ENCODE data around the gene SLC66A1.

SLC66A1 gene

DNA sequence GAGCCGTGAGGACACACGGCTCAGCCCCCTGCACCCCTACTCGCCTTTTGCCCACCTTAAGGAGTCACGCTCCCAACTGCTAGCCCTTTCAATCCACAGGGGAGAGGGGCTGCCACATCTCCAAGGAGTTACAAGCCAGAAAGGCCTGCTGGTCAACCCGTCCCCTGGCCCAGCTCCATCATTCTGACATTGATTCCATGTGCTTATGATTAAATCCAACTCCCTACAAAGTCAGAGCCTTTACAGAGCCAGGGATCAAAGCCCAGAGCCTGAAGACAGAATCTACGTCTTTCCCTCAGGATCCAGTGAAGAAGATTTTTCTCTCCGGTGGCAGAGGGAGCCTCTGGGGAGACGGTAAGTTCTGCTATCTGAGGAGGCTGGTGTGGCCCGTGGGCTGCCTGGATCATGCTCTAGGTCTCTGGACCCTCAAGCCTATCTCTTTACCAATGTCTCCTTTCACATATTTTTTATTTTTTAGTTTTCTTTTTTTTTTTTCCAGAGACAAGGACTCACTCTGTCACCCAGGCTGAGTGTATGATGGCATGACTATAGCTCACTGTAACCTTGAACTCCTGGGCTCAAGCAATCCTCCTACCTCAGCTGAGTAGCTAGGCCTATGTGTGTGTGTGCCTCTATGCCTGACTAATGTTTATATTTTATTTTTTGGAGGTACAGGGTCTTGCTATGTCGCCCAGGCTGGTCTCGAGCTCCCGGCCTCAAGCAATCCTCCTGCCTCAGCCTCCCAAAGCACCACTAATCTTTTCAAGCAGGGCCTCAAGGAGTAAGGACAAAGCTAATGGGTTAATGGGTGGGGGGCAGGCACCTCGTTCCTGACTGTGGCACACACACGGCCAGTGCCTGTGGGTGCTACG is 61.3 kb downstream of the SLC66A1 start:
- H4K8ac ChIP-seq (ENCODE audit: low read length) = no peak overlapping the region
- H3K9me3 ChIP-seq (ENCODE audit: control insufficient read depth, low read length) = peaks cover 13% of the 10 kb centered on the region
- no peak overlapping the region for H2AFZ ChIP-seq (ENCODE audit: low read depth, low read length)
- H3K79me1 ChIP-seq (replicated peaks; ENCODE audit: low read length, poor library complexity, severe bottlenecking) = peaks cover 69% of the 10 kb centered on the region
- H2BK120ac ChIP-seq (ENCODE audit: low read depth, low read length) = no peak overlapping the region
- H4K91ac ChIP-seq (ENCODE audit: low read length) = no peak overlapping the region
- H2AK5ac ChIP-seq (ENCODE audit: low read length, severe bottlenecking) = no peak overlapping the region
- DNase-seq = no peak
- H2BK5ac ChIP-seq (ENCODE audit: low read depth, low read length, poor library complexity, severe bottlenecking) = no peak overlapping the region
- H3K4ac ChIP-seq (ENCODE audit: low read depth in 1 of 2, low read length in 2 of 2) = no peak overlapping the region
- H2BK12ac ChIP-seq (ENCODE audit: low read length in 2 of 2) = no peak overlapping the region
- no peaks in the 10 kb centered on the region for H3K27me3 ChIP-seq (ENCODE audit: control insufficient read depth in 1 of 2, insufficient read depth in 1 of 2, low read length in 2 of 2)
- H2BK15ac ChIP-seq (ENCODE audit: low read depth, poor library complexity, severe bottlenecking) = no peak overlapping the region
- no peak overlapping the region for H3K18ac ChIP-seq (ENCODE audit: low read depth in 1 of 2, low read length in 2 of 2)
- H3K23ac ChIP-seq (ENCODE audit: low read length in 2 of 2) = no peak overlapping the region
- no peak overlapping the region for H3K27ac ChIP-seq (ENCODE audit: low read length, poor library complexity, severe bottlenecking)
- H3K4me1 ChIP-seq (ENCODE audit: control insufficient read depth, insufficient read depth, low read depth, low read length) = no peaks in the 10 kb centered on the region
- peaks cover 72 to 82% of the 10 kb centered on the region in 2 experiments for H3K36me3 ChIP-seq (ENCODE audit: control insufficient read depth in 1 of 2, insufficient read depth in 2 of 2, low read depth in 1 of 2, low read length in 2 of 2)
- WGBS = 97% methylated on average over 12 of the region's 15 CpGs
- H3K14ac ChIP-seq (ENCODE audit: low read length in 2 of 2) = no peak overlapping the region
- H3K4me2 ChIP-seq (ENCODE audit: low read length, poor library complexity, severe bottlenecking) = no peak overlapping the region
- H3K4me3 ChIP-seq (ENCODE audit: insufficient read depth in 1 of 2, low read depth in 1 of 2, low read length in 2 of 2) = peak overlapping the region in 1 of 2 experiments; percentile 38
- H3K9ac ChIP-seq (ENCODE audit: low read length) = peak overlapping the region; percentile 66

DNA sequence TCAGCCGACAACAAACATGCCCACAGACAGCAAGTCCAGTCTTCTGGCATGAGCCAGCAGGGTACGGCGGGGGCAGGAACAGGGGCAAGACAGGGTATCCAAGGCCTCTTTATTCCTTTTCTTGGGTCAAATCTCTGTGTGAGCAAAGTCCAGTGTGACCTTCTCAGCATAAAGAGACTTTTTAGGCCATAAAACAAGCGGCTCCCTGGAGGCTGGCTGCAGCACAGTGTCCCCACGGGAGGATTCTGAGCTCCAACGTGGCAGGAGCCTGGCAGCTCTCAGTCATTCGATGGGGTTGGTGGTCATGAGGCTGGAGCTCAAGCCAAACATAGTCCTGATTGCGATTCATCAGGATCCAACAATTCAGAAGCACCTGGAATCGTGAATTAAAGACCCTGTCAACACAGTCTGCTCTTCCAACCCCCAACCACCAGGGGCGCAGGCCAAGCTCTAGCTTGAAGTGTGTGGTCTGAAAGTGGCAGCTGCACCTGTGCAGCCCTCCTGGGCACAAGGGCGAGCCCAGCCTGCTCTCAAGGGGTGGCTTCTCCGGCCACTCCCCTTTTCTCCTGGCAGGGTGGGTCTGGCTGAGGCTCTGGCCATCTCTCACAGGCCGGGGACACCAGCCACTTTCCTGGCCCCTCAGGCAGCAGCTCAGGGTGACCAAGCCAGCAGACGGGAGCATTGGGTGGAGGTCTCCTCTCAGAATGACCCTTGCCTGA is 62.1 kb downstream of the SLC66A1 start:
- peak; percentile 10 for DNase-seq
- H3K36me3 ChIP-seq (ENCODE audit: control insufficient read depth in 1 of 2, insufficient read depth in 2 of 2, low read depth in 1 of 2, low read length in 2 of 2) = peaks cover 71 to 80% of the 10 kb centered on the region in 2 experiments
- peak overlapping the region; percentile 66 for H3K9ac ChIP-seq (ENCODE audit: low read length)
- H3K14ac ChIP-seq (ENCODE audit: low read length in 2 of 2) = no peak overlapping the region
- no peaks in the 10 kb centered on the region for H3K27me3 ChIP-seq (ENCODE audit: control insufficient read depth in 1 of 2, insufficient read depth in 1 of 2, low read length in 2 of 2)
- H3K4me1 ChIP-seq (ENCODE audit: control insufficient read depth, insufficient read depth, low read depth, low read length) = no peaks in the 10 kb centered on the region
- no peak overlapping the region for H2AK5ac ChIP-seq (ENCODE audit: low read length, severe bottlenecking)
- no peak overlapping the region for H2AFZ ChIP-seq (ENCODE audit: low read depth, low read length)
- H2BK15ac ChIP-seq (ENCODE audit: low read depth, poor library complexity, severe bottlenecking) = no peak overlapping the region
- no peak overlapping the region for H4K91ac ChIP-seq (ENCODE audit: low read length)
- 90% methylated on average over 14 of the region's 14 CpGs for WGBS
- H3K4me2 ChIP-seq (ENCODE audit: low read length, poor library complexity, severe bottlenecking) = no peak overlapping the region
- no peak overlapping the region for H3K18ac ChIP-seq (ENCODE audit: low read depth in 1 of 2, low read length in 2 of 2)
- H2BK12ac ChIP-seq (ENCODE audit: low read length in 2 of 2) = no peak overlapping the region
- no peak overlapping the region for H3K4me3 ChIP-seq (ENCODE audit: insufficient read depth in 1 of 2, low read depth in 1 of 2, low read length in 2 of 2)
- H4K8ac ChIP-seq (ENCODE audit: low read length) = no peak overlapping the region
- peaks cover 13% of the 10 kb centered on the region for H3K9me3 ChIP-seq (ENCODE audit: control insufficient read depth, low read length)
- H3K79me1 ChIP-seq (replicated peaks; ENCODE audit: low read length, poor library complexity, severe bottlenecking) = peaks cover 66% of the 10 kb centered on the region
- no peak overlapping the region for H3K27ac ChIP-seq (ENCODE audit: low read length, poor library complexity, severe bottlenecking)
- no peak overlapping the region for H3K23ac ChIP-seq (ENCODE audit: low read length in 2 of 2)
- no peak overlapping the region for H3K4ac ChIP-seq (ENCODE audit: low read depth in 1 of 2, low read length in 2 of 2)
- no peak overlapping the region for H2BK120ac ChIP-seq (ENCODE audit: low read depth, low read length)
- H2BK5ac ChIP-seq (ENCODE audit: low read depth, low read length, poor library complexity, severe bottlenecking) = no peak overlapping the region

DNA sequence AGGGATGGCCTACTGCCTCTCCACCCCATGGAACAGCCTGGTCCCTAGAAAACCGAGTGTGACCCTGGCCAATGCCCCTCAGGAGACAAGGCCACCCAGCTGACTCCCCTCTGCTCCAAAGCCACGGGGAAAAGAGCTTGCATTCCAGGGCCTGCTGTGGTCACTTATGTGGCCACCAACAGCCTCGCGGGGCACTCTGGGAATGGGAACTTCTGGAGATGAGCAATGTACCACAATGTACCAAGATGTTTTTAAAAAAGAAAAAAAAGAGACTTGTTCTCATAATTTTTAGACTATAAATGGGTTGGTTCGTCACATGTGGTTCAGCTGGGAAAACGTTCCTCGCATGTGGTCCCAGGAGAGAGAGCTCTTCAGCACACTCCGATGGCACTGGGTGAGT is 62.8 kb downstream of the SLC66A1 start:
- Histone ChIP-seq H3K9me3 (ENCODE audit: control insufficient read depth, low read length) (peaks cover 13% of the 10 kb centered on the region), H3K9ac (ENCODE audit: low read length) (no peak overlapping the region), H3K27me3 (ENCODE audit: control insufficient read depth in 1 of 2, insufficient read depth in 1 of 2, low read length in 2 of 2) (no peaks in the 10 kb centered on the region), H2BK120ac (ENCODE audit: low read depth, low read length) (no peak overlapping the region), H3K79me1 (replicated peaks; ENCODE audit: low read length, poor library complexity, severe bottlenecking) (peaks cover 67% of the 10 kb centered on the region), H3K23ac (ENCODE audit: low read length in 2 of 2) (no peak overlapping the region), H2AFZ (ENCODE audit: low read depth, low read length) (no peak overlapping the region), H2AK5ac (ENCODE audit: low read length, severe bottlenecking) (no peak overlapping the region), H3K27ac (ENCODE audit: low read length, poor library complexity, severe bottlenecking) (no peak overlapping the region), H3K14ac (ENCODE audit: low read length in 2 of 2) (no peak overlapping the region), H4K8ac (ENCODE audit: low read length) (no peak overlapping the region), H3K36me3 (ENCODE audit: control insufficient read depth in 1 of 2, insufficient read depth in 2 of 2, low read depth in 1 of 2, low read length in 2 of 2) (peaks cover 76 to 77% of the 10 kb centered on the region in 2 experiments), H2BK15ac (ENCODE audit: low read depth, poor library complexity, severe bottlenecking) (no peak overlapping the region), H3K4me2 (ENCODE audit: low read length, poor library complexity, severe bottlenecking) (no peak overlapping the region), H3K4me1 (ENCODE audit: control insufficient read depth, insufficient read depth, low read depth, low read length) (no peaks in the 10 kb centered on the region), H2BK12ac (ENCODE audit: low read length in 2 of 2) (no peak overlapping the region), H3K18ac (ENCODE audit: low read depth in 1 of 2, low read length in 2 of 2) (no peak overlapping the region), H4K91ac (ENCODE audit: low read length) (no peak overlapping the region), H3K4me3 (ENCODE audit: insufficient read depth in 1 of 2, low read depth in 1 of 2, low read length in 2 of 2) (no peak overlapping the region), H3K4ac (ENCODE audit: low read depth in 1 of 2, low read length in 2 of 2) (no peak overlapping the region), H2BK5ac (ENCODE audit: low read depth, low read length, poor library complexity, severe bottlenecking) (no peak overlapping the region)
- DNase-seq = no peak
- WGBS = 97% methylated on average over 8 of the region's 8 CpGs

Data from mesenchymal stem cell (in vitro differentiated cells and primary cell).